Psoas muscle (tissue), 8 donors: Measurements from ENCODE around the gene STAT3. TPM values are rescaled to one million over a fixed set of nuclear protein-coding genes. Genes with fewer than 3 reads are reported as not detected.
"Not testable (repeated sequence)": the region's sequence is repeated elsewhere in the genome, so short reads cannot be mapped to it uniquely, and the experiment has no call there.

Experiments used
- ATAC-seq, 4 donors: fragments of 200-7000 bp; cut with Tn5 transposase; one replicate each; pipeline ENCODE4 v1.9.1; 2020; ENCODE audit warnings: moderate library complexity in 3 of 4, mild to moderate bottlenecking in 2 of 4
- DNase-seq, 2 donors: peaks; one replicate each; pipeline ENCODE4 v3.0.0-alpha.2; 2020
- H3K27ac ChIP-seq: fragments of 200-600 bp; one replicate; pipeline ENCODE4 v1.8.0; 2022
- H3K27me3 ChIP-seq, 3 donors: fragments of 200-600 bp in 1 of 3; one replicate each; pipeline versions ENCODE4 v1.6.1 to v1.8.0; 2013 to 2022; ENCODE audit warnings: low read length in 2 of 3, mild to moderate bottlenecking in 2 of 3, moderate library complexity in 1 of 3; ENCODE audit not compliant: insufficient read depth in 3 of 3
- H3K36me3 ChIP-seq, 2 donors: fragments of 200-600 bp in 1 of 2; one replicate each; pipeline versions ENCODE4 v1.6.1 to v1.8.0; 2013 to 2022; ENCODE audit warnings: low read depth in 1 of 2, mild to moderate bottlenecking in 1 of 2, moderate library complexity in 1 of 2; ENCODE audit not compliant: insufficient read depth in 1 of 2
- H3K4me1 ChIP-seq: fragments of 200-600 bp; one replicate; pipeline ENCODE4 v1.8.0; 2022
- H3K4me3 ChIP-seq: fragments of 200-600 bp; one replicate; pipeline ENCODE4 v1.8.0; 2022; ENCODE audit warnings: mild to moderate bottlenecking
- H3K9me3 ChIP-seq: fragments of 200-600 bp; one replicate; pipeline ENCODE4 v1.8.0; 2022
- WGBS, 3 donors: extraction: QIAGEN DNeasy Blood & Tissue Kit; methylation state at CpG; one replicate each; pipeline versions ENCODE4 v1.1.6 to v1.1.7; 2013; 5-methylcytosine and 5-hydroxymethylcytosine counted together
- intact Hi-C, 2 donors: fragments of 100-400 bp; cut with DNase I; formaldehyde crosslinking; loops; one replicate each; pipeline versions ENCODE4 v1.11.0 to v1.14.2; 2022
- polyA plus RNA-seq, 3 donors: library from polyadenylated mRNA; stranded (reverse); fragments of 200-250 nt; gene quantifications; one replicate each; pipeline ENCODE4 v1.2.3, GENCODE V29; 2013
- total RNA-seq, 4 donors: library from RNA; stranded (reverse); fragmentation: NEBNext Ultra II Directional in 2 of 4; extraction: Animal tissue kit (Norgen Biotek cat#: 25700) in 2 of 4; gene quantifications; one replicate each; pipeline versions ENCODE4 v1.2.1 to v1.2.4, GENCODE V29; 2021 to 2023
- TF ChIP-seq, protein P1 (sequence below): fragments of 200-600 bp; IDR thresholded peaks from one replicate; pipeline ENCODE4 v1.8.0; 2022; ENCODE audit warnings: antibody characterized with exemption
- donor health status: healthy with polysubstance abuse.
- donor health status: DM: no; HTN: no; CAD: no; lungs with moderate emphysema.
- donor health status: Bipolar disorder and iron deficiency.
- donor health status: healthy.
- donor health status: DM: yes; HTN: yes; CAD: no.
- donor health status: DM: no; HTN: no; CAD: no.
- donor health status: DM: no; HTN: no; CAD: no.
- donor health status: DM: yes; HTN: yes; CAD: no.

The STAT3 gene
- total and polyA plus RNA-seq, 7 donors: 67.3 to 279 (median 111) TPM

DNA sequence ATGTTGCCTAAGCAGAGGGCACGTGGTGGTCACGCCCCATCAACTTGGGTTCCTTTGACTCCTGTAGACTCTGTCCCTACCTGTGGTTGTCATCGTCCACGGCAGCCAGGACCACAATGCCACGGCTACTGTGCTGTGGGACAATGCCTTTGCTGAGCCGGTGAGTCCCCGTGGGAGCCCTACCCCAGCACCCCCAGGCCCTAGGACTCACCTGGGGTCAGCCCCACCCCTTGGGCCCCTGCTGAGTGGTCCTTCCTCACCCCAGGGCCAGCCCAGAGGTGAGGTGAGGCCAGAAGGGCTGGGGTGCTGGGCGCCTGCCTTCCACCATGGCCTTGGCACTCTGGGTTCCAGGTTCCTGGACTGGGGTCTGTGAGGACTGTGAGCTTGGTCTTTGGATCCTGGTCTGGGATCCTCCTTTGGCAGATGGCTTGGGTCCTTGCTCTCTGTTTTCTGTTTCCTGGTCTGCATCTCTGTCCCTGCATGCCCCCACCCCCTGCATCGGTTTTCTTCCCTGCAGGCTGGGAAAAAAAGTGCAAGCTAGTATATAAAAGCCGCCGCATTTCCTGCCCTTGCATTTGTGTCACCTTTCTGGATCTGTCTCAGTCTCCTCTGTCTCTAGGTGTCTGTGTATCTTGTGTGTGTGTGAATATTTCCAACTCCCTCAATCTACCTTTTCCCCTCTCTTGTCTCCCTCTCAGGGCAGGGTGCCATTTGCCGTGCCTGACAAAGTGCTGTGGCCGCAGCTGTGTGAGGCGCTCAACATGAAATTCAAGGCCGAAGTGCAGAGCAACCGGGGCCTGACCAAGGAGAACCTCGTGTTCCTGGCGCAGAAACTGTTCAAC, 82.5 kb downstream of the STAT3 start:
- WGBS, 3 donors: 77 to 89% (median 88%) methylated on average over 14 to 18 of the region's 18 CpGs
- peak; percentile 68 to 77 (median 72) for ATAC-seq

DNA sequence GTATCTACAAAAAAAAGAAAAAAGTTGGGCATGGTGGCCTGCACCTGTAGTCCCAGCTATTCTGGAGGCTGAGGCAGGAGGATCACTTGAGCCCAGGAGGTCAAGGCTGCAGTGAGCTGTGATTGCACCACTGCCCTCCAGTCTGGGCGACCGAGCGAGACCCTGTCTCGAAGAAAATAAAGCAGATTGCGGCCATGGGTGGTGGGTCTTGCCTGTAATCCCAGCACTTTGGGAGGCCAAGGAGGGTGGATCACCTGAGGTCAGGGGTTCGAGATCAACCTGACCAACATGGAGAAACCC, 83.3 kb downstream of the STAT3 start:
- ATAC-seq, H3K4me3 ChIP-seq, H3K27ac ChIP-seq, H3K4me1 ChIP-seq, intact Hi-C loops, DNase-seq, H3K27me3 ChIP-seq, H3K9me3 ChIP-seq: not testable (repeated sequence)
- H3K36me3 ChIP-seq: peaks cover 0 to 82% of the 10 kb centered on the region in 2 donors
- WGBS, 3 donors: 94 to 98% (median 95%) methylated on average over 6 of the region's 6 CpGs

More for the DNA sequence above, 82.5 kb downstream of the STAT3 start:
- Histone ChIP-seq H3K4me3 (no peak overlapping the region), H3K27me3 (no peaks in the 10 kb centered on the region), H3K36me3 (peaks cover 0 to 89% of the 10 kb centered on the region in 2 donors), H3K9me3 (no peaks in the 10 kb centered on the region), H3K4me1 (peaks cover under 1% of the 10 kb centered on the region), H3K27ac (no peak overlapping the region)
- intact Hi-C loops: no loop called here
- TF ChIP-seq, protein P1, sequence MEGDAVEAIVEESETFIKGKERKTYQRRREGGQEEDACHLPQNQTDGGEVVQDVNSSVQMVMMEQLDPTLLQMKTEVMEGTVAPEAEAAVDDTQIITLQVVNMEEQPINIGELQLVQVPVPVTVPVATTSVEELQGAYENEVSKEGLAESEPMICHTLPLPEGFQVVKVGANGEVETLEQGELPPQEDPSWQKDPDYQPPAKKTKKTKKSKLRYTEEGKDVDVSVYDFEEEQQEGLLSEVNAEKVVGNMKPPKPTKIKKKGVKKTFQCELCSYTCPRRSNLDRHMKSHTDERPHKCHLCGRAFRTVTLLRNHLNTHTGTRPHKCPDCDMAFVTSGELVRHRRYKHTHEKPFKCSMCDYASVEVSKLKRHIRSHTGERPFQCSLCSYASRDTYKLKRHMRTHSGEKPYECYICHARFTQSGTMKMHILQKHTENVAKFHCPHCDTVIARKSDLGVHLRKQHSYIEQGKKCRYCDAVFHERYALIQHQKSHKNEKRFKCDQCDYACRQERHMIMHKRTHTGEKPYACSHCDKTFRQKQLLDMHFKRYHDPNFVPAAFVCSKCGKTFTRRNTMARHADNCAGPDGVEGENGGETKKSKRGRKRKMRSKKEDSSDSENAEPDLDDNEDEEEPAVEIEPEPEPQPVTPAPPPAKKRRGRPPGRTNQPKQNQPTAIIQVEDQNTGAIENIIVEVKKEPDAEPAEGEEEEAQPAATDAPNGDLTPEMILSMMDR: no peak
- DNase-seq: no peak

DNA sequence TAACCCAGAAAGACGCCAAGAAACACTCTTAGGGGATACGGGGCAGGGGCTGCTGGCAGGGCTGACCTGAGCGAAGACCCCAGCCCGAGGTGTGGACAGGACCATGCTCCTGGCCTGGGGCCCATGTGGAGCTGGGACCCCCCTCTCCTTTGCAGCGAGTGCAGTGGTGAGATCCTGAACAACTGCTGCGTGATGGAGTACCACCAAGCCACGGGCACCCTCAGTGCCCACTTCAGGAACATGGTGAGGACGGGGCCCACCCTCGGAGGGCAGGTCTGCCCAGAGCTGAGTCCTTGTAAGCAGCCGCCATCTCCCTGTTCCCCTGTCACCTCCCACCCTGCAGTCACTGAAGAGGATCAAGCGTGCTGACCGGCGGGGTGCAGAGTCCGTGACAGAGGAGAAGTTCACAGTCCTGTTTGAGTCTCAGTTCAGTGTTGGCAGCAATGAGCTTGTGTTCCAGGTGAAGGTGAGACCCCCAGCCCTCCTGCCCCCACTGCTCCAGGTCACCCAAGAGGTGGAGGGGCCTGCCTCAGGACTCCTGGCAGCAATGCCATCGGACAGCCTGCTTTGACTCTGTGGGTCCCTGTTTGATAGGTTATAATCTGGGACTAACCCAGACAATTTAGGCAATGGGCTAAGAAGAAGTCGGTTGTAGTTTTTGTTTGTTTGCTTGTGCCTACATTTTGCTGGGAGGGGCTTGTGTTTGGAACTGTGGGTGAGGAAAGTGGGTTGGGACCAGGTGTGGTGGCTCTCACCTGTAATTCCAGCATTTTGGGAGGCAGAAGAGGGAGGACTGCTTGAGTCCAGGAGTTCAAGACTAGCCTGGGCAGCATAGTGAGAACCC, 83.8 kb downstream of the STAT3 start:
- ATAC-seq (no peak), DNase-seq (no peak)
- 95 to 96% (median 95%) methylated on average over 16 of the region's 16 CpGs for WGBS, 3 donors
- intact Hi-C loops: no loop called here
- Histone ChIP-seq H3K27me3 (no peaks in the 10 kb centered on the region), H3K4me1 (no peaks in the 10 kb centered on the region), H3K4me3 (no peak overlapping the region), H3K9me3 (no peaks in the 10 kb centered on the region), H3K36me3 (peaks cover 0 to 78% of the 10 kb centered on the region in 2 donors), H3K27ac (no peak overlapping the region)
- TF ChIP-seq, protein P1: no peak

DNA sequence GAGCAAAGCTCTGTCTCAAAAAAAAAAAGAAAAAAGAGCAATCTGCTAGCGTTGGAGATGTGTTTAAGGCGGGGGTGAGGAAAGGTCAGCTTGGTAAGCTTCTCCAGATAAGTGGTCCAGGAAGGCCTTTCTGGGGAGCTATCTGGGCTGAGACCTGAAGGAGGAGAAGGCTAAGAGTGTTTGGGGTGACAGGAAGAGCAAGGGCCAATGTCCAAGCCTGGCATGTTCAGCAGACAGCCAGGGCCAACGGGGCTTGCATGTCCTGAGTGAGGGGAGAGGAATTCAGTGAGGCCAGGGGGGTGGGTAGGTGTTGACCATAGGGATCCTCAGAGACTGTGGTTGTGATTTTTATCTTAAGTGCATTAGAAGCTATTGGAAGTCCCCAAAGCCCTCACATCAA, 84.5 kb downstream of the STAT3 start:
- Histone ChIP-seq H3K27ac (no peak overlapping the region), H3K9me3 (no peaks in the 10 kb centered on the region), H3K4me3 (no peak overlapping the region), H3K27me3 (no peaks in the 10 kb centered on the region), H3K4me1 (no peaks in the 10 kb centered on the region), H3K36me3 (peaks cover 0 to 78% of the 10 kb centered on the region in 2 donors)
- DNase-seq (no peak), ATAC-seq (no peak)
- whole genome bisulfite sequencing, 3 donors: 85 to 88% (median 87%) methylated on average over 3 of the region's 3 CpGs
- intact Hi-C loops: no loop called here
- TF ChIP-seq, protein P1: no peak

DNA sequence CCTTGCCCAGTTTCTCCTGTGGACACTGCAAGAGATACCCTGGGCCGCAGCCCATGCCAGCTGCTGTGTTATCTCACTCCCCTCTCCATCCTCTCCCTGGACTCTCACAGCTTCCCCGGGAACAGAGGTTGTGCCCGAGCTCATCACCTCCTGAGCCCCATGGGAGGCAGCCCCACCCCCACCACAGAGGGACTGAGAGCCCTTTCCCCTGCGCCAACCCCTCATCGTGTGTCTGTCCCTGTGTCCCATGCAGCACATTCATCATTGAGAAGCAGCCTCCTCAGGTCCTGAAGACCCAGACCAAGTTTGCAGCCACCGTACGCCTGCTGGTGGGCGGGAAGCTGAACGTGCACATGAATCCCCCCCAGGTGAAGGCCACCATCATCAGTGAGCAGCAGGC, 87.2 kb downstream of the STAT3 start:
- Histone ChIP-seq H3K9me3 (no peaks in the 10 kb centered on the region), H3K4me1 (no peaks in the 10 kb centered on the region), H3K36me3 (peaks cover 0 to 68% of the 10 kb centered on the region in 2 donors), H3K4me3 (no peak overlapping the region), H3K27ac (no peak overlapping the region), H3K27me3 (no peaks in the 10 kb centered on the region)
- 82 to 86% (median 86%) methylated on average over 9 of the region's 9 CpGs for WGBS, 3 donors
- TF ChIP-seq, protein P1: no peak
- no peak for ATAC-seq
- no peak for DNase-seq
- intact Hi-C loops: no loop called here

DNA sequence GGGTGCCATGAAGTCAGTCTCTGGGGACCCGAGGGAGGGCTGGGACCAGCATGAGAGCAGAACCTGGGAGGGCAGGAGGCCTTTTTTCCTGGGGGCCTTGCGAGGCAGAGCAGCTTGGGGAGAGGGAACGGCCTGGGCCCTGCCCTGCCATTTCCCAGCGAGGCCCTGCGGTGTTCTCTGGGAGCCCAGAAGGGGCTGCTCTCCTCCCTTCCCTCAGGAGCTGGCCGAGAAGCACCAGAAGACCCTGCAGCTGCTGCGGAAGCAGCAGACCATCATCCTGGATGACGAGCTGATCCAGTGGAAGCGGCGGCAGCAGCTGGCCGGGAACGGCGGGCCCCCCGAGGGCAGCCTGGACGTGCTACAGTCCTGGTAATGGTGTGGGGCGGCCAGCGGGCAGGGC, 88.3 kb downstream of the STAT3 start:
- H3K27me3 ChIP-seq, H3K4me3 ChIP-seq, ATAC-seq, DNase-seq, H3K27ac ChIP-seq, intact Hi-C loops, H3K4me1 ChIP-seq, H3K9me3 ChIP-seq: not testable (repeated sequence)
- peaks cover 0 to 72% of the 10 kb centered on the region in 2 donors for H3K36me3 ChIP-seq
- WGBS, 3 donors: 100% methylated on average over 1 of the region's 17 CpGs; no CpG with 5 or more reads in 1 of the 3 donors

DNA sequence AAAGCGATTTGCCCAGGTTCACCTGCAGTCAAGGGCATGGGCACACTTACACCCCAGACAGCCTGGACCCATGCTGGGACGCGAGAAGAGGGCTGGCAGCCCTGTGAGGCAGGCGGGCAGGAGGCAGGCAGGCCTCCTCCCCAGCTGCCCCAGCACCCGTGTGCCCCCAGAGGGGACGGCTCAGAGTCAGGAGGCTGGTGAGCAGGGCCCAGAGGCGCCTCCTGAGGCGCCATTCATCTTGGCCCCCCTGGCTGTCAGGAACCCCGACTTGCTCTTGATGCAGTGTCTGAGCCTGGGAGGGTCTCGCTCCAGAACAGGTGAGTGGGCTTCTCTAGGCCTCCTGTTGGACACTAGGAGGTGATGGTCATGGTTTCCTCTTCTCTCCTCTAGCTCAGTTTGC, 88.9 kb downstream of the STAT3 start:
- peaks cover 0 to 72% of the 10 kb centered on the region in 2 donors for H3K36me3 ChIP-seq
- H3K4me3 ChIP-seq, DNase-seq, ATAC-seq, H3K27ac ChIP-seq, H3K9me3 ChIP-seq, H3K4me1 ChIP-seq, intact Hi-C loops, H3K27me3 ChIP-seq: not testable (repeated sequence)
- 90 to 96% (median 94%) methylated on average over 8 to 10 of the region's 10 CpGs for WGBS, 3 donors
